8988T (cell line): Measurements from ENCODE around the gene NAXD.
A peak's percentile ranks its signal among the peaks of the same experiment; 100 is the strongest.
"Not testable (repeated sequence)": the region's sequence is repeated elsewhere in the genome, so short reads cannot be mapped to it uniquely, and the experiment has no call there.

ENCODE experiments used
- DNase-seq: peaks from one replicate; pipeline ENCODE4 v3.0.0; 2011

The NAXD gene

DNA sequence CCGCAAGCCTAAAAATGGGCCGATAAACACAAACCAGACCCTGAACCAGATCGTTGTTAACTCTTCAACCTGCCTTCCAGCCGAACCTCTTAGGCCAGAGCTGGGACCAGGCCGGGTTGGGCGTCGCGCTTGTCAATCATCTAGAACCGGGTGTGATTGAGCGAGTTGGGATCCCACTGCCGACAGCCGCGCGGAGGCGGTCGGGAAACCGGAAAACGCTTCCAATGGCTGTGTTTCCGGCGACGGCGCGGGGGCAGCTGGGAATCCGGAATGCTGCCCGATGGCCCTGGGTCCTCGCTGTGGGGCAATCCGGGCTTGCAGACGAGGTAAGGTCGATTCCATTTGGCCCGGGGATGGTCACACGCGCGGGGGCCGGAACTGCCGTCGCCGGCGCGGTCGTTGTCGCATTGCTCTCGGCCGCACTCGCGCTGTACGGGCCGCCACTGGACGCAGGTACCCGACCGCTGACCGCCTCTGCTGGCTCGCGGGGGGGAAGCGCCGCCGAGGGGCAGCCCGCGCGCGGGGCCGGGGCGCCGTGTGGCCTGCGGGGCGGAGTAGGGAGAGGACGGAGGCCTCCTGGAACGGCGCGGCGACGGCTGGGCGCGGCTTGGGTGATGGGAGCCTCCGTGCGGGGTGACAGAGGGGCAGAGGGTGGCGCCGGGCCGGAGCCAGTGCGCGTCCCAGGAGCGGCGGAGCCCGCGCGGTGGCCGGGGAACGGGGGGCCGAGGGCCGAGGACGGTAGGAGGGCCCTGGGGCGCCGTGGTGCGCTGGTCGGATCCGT, at the start of gene NAXD:
Gene NAXD (plus strand): TSS at position 224 of the 781 bp plus-strand sequence. CDS start 57 bp downstream, at position 281.
- DNase-seq, result peak; percentile 99

DNA sequence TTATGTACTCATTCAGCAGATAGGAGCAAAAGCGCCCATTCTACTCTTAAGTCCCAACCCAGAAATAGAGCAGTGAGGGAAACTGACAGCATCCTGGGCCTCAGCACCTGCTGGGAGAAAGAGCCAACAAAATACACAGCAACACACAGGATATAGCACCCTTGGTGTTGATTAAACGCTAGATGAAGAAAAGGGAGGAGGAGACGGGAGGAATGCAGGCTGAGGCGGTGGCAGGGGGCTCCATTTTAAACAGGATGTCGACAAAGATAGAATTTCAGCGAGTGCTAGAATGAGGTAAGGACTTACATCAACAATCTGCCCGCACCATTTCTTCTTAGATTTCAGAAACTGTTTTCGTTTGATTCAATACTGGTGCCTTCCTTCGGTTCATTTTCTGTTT, 49.2 kb upstream of the NAXD start:
- DNase-seq, result no peak

DNA sequence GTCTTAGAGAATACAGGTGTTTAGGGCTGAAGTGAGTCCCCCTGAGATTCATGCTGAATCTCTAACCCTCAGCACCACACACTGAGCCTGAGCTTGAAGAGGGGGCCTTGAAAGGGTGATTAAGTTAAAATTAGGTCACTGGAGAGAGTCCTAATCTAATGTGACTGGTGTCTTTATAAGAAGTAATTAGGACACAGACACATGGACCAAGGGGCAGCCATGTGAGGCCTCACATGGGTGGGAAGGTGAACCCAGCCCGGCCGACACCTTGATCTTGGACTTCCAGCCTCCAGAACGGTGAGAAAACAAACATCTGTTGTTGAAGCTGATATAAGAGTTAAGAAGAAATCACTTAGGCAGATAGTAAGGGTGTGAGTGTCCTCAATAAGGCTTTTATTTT, 46.7 kb upstream of the NAXD start:
- no peak for DNase-seq

DNA sequence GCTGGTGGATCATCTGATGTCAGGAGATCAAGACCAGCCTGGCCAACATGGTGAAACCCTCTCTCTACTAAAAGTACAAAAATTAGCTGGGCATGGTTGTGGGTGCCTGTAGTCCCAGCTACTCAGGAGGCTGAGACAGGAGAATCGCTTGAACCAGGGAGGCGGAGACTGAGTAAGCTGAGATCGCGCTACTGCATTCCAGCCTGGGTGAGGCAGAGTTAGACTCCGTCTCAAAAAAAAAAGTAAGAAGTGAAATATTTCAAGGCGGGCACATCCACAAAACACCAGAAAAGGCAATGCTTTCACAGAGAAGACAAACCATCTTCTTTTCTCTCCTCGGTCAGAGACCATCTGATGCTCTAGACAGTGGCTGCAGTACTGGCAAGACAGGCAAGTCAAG, 45.4 kb upstream of the NAXD start:
- not testable (repeated sequence) for DNase-seq

DNA sequence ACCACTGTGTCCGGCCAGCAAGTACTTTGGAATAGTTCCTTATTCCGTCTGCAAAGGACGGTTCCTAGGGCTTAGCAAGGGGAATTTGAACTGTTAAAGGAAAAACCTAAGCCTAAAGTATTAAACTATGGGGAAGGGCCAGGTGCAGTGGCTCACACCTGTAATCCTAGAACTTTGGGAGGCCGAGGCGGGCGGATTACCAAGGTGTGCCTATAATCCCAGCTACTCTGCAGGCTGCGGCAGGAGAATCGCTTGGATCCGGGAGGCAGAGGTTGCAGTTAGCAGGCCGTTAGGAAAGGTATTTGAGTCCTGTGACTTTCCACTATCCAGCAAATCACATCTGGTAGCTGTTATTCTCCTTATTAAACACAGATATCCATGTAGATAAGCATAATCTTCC, 44.5 kb upstream of the NAXD start:
- DNase-seq, result no peak

DNA sequence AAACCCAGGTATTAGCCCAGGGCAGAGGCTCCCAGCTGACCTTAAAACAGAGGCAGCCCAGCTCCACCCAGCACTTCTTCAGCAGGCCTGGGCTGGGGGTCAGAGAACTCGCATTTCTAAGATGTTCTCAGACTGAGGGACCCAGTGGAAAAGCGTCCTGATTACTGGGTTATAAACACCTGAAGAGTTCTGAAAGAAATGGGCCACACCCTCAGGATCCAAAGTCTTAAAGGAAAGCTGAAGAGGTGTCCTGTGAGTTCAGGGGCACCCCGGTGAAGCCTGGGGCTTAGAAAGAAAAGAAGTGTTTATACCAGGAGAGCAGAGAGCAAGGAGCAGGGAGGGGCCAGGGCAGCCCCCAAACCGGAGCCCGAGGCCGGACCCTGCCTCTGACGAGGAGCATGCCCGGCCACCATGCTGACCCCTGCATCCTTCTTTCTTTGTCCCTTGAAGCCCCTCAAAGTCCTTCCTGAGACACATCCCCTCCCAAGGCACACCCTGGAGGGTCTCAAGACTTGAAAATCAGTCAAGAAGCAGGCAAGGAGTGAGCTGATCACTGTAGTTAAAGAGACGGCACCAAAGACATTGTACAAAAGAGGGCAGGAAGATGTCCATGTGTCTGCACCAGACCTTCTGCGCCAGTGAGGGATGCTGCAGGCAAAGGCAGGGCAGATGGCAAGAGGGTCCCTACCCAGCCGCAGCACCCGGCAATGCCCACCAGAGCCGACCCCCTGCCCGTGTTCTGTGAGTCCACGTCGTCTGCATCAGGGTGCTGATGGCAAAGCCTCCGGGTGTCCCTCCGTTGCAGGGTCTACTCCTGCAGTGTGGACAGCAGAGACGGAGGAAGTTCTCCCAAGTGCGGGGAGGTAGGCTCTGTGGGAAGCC, 43.2 kb upstream of the NAXD start:
- no peak for DNase-seq

DNA sequence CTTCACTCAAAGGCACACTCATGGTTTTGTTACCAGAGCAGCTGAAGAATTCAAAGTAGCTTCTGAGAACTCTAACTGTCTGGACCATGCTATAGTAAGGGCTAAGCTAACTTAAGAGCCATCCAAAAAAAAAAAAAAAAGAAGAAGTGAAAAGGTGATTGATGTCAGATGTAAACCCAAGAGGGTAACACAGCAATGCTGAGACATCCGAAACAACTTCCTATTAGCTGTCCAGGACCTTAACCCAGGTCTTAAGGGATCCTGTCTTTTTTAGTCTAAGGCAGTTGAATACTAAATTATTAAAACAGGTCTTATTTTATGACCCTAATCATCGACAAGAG, 42.6 kb upstream of the NAXD start:
- no peak for DNase-seq

DNA sequence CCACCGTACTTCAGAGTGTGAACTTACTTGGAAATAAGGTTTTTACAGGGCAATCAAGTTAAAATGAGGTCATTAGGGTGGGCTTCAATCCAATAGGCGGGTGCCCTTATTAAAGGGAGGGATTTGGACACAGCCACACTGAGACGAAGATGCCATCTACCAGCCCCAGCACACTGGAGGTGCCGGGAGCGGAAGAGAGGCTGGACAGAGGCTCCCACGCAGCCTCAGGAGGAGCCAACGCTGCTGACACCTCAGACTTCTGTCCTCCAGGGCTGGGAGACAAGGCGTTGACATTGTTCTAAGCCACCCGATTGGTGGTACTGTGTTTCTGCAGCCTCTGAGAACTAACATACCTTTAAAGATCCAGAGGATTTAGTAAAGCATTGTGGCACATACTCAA, 41.2 kb upstream of the NAXD start:
- no peak for DNase-seq

DNA sequence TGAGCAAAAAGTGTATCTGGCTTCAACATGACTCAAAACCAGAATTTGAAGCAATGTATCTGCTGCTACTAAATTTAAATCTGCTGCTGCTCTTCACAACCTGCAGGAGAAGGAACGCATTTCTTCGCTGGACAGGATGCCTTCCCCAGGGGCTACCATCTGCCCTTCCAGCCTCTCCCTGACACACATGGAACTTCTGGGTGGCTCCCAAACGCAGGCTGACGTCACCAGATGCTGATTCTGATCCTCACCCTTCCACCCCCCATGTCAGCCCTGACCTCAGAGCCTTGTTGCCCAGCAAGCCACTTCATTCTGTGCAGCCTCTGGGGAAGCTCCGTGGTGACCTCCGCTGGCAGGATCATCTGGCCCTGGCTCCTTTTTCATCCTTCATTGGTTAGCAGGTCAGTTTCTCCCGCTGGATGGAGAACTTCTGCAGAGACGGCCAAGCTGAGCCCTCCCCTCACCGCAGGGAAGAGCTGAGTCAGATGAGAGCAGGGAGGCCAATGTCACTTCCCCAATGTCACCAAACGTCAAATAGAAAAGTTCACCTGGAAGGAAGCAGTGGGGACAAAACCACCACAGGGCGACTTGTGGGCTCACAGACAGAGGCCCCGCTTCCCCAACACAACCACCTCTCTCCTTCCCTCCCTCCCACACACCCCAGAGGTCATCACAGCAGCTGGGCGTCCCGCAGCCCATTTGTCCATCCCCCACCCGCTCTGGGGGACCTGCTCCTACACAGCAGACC, 39.8 kb upstream of the NAXD start:
- DNase-seq, result peak; percentile 32

DNA sequence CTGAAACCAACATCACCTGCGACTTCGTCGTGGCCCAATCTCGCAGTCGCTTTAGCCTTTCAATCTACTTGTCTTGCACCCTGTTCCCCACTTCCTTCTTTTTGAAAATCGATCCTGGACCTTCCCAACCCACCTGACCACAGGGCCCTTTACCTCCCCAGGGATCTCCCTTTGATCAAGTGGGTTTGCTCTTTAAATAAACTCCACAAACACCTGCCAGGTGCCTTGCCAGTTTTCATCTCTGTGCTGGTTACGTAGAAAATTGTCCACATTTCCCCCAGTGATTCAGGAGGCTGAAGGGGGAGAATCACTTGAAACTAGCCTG, 39.3 kb upstream of the NAXD start:
- DNase-seq, result no peak

DNA sequence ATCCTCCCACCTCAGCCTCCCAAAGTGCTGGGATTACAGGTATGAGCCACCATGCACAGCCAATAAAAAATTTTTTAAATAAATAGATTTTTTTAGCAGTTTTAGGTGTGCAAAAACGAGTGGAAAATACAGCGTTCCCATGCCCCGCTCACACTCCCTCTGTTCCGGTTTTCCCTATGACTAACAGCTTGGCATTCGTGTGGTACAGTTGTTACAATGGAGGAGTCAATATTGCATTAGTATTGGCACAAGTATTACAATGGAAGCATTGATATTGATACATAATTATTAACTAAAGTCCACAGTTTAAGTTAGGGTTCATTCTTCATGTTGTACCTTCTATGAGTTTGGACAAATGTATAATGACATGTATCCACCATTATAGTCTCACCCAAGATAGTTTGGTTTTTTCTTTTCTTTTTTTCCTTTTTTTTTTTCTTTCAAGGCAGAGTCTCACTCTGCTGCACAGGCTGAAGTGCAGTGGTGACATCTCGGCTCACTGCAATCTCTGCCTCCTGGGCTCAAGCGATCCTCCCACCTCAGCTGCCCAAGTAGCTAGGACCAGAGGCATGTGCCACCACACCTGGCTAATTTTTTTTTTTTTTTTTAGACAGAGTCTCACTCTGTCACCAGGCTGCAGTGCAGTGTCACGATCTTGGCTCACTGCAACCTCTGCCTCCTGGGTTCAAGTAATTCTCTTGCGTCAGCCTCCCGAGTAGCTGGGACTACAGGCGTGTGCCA, 38.4 kb upstream of the NAXD start:
- DNase-seq, result no peak

DNA sequence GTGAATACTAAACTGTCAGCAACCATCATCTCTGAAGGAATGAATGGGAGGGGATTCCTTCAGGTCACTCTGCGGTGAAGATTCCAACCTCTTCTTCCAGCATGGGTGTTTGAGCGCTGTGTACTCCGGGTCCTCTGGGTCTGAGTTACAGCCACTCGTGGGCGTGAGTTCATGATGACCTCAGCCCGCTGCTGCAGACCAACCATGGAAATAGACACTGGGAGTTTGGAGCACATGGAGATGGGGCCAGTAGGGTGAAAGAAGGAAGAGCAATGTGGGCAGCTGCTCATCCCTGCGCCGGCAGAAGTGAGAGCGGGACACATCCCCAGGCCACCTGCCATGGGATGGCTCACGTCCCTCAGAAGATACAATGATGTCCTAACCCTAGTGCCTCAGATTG, 37.0 kb upstream of the NAXD start:
- DNase-seq, result no peak

DNA sequence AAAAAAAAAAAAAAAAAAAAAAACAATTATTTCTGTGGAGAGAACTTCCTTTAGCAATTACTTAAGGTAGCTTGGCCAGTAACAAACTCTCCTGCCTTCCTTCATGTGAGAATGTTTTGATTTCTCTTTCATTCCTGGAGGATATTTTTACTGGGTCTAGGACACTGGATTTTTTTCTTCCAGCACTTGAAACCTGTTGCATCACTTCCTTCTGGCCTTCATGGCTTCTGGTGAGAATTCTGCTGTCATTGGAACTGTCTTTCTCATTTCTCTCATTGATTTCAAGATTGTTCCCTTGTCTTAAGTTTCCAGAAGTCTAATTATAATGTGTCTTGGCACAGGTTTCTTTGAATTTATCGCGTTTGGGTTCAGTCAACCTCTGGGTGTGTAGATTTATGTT, 34.5 kb upstream of the NAXD start:
- no peak for DNase-seq

DNA sequence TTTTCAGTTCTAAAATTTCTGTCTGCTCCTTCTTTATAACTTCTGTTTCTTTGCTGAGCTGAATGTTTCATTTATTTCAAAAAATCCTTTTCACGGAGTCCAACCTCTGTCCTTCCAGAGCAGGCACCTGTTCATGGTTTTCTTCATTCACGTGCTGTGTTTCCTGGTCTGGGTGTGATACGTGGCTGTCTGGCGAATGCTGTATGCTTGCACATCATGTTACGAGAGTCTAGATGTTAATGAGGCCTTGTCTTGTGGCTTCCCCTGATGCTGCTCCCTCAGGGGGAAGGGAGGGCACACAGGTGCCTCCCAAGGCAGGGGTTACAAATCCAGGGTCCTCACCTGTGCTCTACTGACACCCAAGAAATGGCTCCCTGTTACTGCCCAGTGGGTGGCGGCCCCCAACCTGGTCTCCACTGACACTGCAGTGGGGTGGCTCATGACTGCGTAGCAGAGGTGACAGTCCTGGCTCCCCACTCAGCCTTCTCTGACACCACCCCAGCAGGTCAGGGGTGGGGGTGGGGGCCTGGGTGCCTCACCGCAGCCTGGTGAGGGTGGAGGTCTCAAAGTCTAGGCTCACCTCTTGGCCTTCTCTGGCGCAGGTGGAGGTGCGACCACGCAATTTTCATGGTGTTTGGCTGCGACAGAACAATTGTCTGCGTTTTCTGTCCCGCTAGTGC, 33.7 kb upstream of the NAXD start:
- DNase-seq, result no peak

DNA sequence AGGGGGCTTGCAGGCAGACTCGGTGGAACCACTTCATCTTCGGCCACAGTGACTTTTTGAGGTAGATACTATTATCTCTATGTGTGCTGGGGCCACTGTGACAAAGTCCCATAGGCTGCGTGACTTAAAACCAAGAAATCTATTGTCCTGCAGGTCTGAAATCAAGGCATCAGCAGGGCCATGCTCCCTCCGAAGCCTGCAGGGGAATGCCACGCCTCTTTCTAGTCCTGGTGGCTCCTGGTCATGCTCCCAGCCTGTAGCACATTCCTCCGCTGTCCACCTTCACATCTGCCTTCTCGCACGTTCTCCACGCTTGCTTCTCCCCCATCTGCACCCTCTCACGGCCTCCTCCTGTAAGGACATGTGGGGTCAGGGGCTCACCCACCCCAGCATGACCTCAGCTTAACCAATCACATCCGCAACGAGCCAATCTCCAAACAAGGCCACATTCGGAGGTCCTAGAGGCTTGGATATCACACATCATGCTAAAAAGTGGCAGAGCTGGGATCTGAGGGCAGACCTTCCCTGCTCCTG, 32.9 kb upstream of the NAXD start:
- DNase-seq, result no peak

DNA sequence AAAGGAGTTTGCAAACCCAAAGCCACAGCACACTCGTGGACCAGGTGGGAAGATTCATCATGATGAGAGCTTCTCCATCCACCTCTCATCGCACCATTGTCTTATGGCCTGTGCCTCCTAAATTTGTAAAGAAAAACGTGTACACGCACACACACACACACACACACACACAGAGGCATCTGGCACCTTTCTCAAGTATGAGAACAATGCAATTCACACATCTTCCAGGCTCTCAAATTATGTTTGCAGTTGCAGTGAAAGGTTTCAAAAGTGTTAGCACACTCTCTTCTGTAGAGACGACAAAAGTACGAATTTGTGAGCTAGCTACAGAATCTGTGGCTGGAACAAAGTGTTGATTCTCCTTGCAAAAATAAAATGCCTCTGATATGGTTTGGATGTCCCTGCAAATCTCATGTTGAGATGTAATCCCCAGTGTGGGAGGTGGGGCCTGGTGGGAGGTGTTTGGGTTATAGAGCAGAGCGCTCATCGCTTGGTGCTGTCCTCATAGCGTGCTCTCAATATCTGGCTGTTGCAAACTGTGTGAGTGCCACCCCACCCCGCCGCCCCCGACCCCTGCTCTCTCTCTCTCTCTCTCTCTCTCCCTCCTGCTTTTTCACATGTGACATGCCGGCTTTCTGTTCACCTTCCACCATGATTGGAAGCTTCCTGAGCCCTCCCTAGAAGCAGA, 32.0 kb upstream of the NAXD start:
- DNase-seq, result no peak

DNA sequence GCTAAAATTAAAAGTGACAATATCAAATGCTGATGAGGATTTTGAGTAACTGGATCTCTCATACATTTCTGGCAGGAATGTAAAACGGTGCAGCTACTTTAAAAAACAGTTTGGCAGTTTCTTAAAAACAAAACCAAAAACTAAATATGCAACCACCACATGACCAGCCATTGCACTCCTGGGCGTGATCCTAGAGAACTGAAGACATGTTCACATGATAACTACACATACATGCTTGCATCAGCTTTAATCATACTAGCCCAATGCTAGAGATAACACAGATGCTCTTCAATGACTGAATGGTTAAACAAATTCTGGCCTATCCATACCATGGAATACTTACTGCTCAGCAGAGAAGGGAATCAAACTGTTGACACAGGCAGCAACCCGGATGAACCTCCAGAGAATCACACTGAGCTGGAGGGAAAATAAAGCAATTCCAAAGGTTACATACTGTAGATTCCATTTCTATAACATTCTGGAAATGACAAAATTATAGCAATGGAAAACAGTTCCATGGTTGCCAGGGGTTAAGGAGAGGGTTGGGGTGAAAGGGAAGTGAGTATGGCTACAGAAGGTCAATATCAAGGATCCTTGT, 25.5 kb upstream of the NAXD start:
- no peak for DNase-seq

DNA sequence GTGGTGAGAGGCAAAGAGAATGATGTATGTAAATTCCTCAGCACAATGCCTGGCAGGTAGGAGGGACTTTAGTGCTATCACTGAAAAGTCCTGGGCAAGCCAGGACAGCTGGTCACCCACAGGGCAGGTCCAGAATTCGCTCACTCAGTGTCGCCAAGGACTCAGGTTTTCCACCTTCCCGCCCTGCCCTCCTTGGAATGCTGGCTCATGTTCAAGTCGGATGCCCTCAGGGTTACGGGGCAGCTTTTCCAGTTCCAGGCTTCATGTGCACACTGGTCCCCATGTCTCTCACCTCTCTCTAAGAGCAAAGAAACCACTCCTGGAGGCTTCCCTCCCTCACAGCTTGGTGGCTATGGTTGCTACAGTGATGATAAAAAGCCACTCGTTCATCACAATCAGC, 24.8 kb upstream of the NAXD start:
- no peak for DNase-seq

DNA sequence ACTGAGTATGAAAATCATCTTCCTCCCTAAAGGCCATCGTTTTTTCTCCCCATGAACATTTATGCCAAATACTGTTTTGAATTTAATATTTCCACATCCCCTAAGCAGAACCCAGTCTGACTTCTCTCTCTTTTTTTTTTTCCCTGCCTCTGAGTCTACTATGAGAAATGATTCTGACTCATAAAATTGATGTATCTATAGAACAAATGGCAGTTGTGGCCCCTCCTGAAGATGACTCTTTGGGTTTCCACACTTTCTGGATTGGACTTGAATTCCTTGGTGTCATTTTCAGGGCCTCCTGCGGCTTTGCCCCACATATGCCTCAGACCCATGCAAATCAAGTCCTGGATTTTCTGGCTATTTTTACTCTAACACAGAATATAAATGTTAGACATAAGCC, 22.7 kb upstream of the NAXD start:
- no peak for DNase-seq

DNA sequence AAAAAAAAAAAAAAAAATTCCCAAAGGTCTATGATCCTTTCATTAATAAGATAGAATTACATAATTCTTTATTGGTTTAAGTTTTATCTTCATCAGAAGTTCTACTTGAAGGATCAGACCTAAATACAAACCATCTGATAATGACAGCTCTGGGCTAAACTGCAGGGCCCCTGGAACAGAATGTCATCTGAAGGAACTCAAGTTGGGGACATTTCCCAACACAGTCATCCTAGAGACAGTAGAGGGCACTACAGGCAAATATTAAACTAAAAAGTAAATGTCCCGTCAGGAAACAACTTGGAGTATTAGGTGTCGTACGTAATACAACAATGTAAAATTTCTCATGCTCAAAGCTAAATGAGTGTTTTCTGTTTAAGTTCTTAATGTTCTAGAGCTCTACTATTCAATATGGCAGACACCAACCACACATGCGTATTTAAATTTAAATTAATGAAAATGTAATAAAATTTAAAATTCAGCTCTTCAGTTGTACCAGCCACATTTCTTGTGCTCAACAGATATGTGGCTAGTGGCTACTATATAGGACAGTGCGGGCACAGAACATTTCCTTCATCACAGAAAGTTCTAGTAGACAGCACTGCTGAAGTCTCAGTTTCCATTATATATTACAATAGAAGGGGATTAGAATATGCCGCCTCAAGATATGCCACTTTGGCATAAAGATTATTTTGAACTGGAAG, 21.8 kb upstream of the NAXD start:
- DNase-seq, result peak; percentile 34
